ENCODE results near the gene POU2F1.

POU2F1 gene

GRCh38 chr1:167371030-167371429, 150.3 kb downstream of the POU2F1 start:
- Histone ChIP-seq H3K27me3 (replicated peaks; ENCODE audit: insufficient read depth, low read length) (no peaks in the 10 kb centered on the region), H3K4me2 (ENCODE audit: low read depth, low read length) (no peak overlapping the region), H3K9me2 (replicated peaks; ENCODE audit: insufficient read depth, low read length) (no peaks in the 10 kb centered on the region), H3K4me1 (ENCODE audit: low read length) (no peaks in the 10 kb centered on the region), H3F3A (ENCODE audit: insufficient read depth, low read length) (no peaks in the 10 kb centered on the region), H4K20me1 (ENCODE audit: insufficient read depth, low read length) (no peaks in the 10 kb centered on the region), H3K9ac (ENCODE audit: low read length) (no peak overlapping the region), H3K4me3 (ENCODE audit: low read length) (no peak overlapping the region), H3K9me3 (replicated peaks; ENCODE audit: insufficient read depth, low read length) (no peaks in the 10 kb centered on the region), H3K79me2 (ENCODE audit: low read length) (no peaks in the 10 kb centered on the region), H3K36me3 (replicated peaks; ENCODE audit: insufficient read depth, low read length) (no peaks in the 10 kb centered on the region), H2AFZ (ENCODE audit: low read length) (no peak overlapping the region), H3K27ac (ENCODE audit: low read length) (no peak overlapping the region)
- TF ChIP-seq EZH2 (optimal IDR thresholded peaks at IDR 0.05; ENCODE audit: low read depth, low read length) (no peak), EZH2phosphoT487 (IDR thresholded peaks at IDR 0.05; ENCODE audit: low read length) (no peak), CTCF (IDR thresholded peaks at IDR 0.05; ENCODE audit: low read length) (no peak)
- no peak for DNase-seq

GRCh38 chr1:167373398-167373797, 152.7 kb downstream of the POU2F1 start:
- no peak overlapping the region for H2AFZ ChIP-seq (ENCODE audit: low read length)
- no peaks in the 10 kb centered on the region for H3K27me3 ChIP-seq (replicated peaks; ENCODE audit: insufficient read depth, low read length)
- H3K9me2 ChIP-seq (replicated peaks; ENCODE audit: insufficient read depth, low read length): no peaks in the 10 kb centered on the region
- H3K9ac ChIP-seq (ENCODE audit: low read length): no peak overlapping the region
- no peak for DNase-seq
- TF ChIP-seq CTCF (IDR thresholded peaks at IDR 0.05; ENCODE audit: low read length) (no peak), EZH2 (optimal IDR thresholded peaks at IDR 0.05; ENCODE audit: low read depth, low read length) (no peak), EZH2phosphoT487 (IDR thresholded peaks at IDR 0.05; ENCODE audit: low read length) (no peak)
- no peak overlapping the region for H3K27ac ChIP-seq (ENCODE audit: low read length)
- no peaks in the 10 kb centered on the region for H3K4me1 ChIP-seq (ENCODE audit: low read length)
- no peaks in the 10 kb centered on the region for H3F3A ChIP-seq (ENCODE audit: insufficient read depth, low read length)
- H3K4me3 ChIP-seq (ENCODE audit: low read length): no peak overlapping the region
- no peaks in the 10 kb centered on the region for H4K20me1 ChIP-seq (ENCODE audit: insufficient read depth, low read length)
- no peaks in the 10 kb centered on the region for H3K36me3 ChIP-seq (replicated peaks; ENCODE audit: insufficient read depth, low read length)
- no peak overlapping the region for H3K4me2 ChIP-seq (ENCODE audit: low read depth, low read length)
- no peaks in the 10 kb centered on the region for H3K79me2 ChIP-seq (ENCODE audit: low read length)
- H3K9me3 ChIP-seq (replicated peaks; ENCODE audit: insufficient read depth, low read length): no peaks in the 10 kb centered on the region

- Histone ChIP-seq H3F3A (ENCODE audit: insufficient read depth, low read length) (no peaks in the 10 kb centered on the region), H3K9me2 (replicated peaks; ENCODE audit: insufficient read depth, low read length) (no peaks in the 10 kb centered on the region), H4K20me1 (ENCODE audit: insufficient read depth, low read length) (no peaks in the 10 kb centered on the region), H3K9me3 (replicated peaks; ENCODE audit: insufficient read depth, low read length) (no peaks in the 10 kb centered on the region), H3K4me3 (ENCODE audit: low read length) (no peak overlapping the region), H3K27ac (ENCODE audit: low read length) (no peak overlapping the region), H3K4me1 (ENCODE audit: low read length) (no peaks in the 10 kb centered on the region), H3K79me2 (ENCODE audit: low read length) (no peaks in the 10 kb centered on the region), H3K27me3 (replicated peaks; ENCODE audit: insufficient read depth, low read length) (no peaks in the 10 kb centered on the region), H2AFZ (ENCODE audit: low read length) (no peak overlapping the region), H3K36me3 (replicated peaks; ENCODE audit: insufficient read depth, low read length) (no peaks in the 10 kb centered on the region), H3K4me2 (ENCODE audit: low read depth, low read length) (no peak overlapping the region), H3K9ac (ENCODE audit: low read length) (no peak overlapping the region)
- DNase-seq: no peak
- TF ChIP-seq CTCF (IDR thresholded peaks at IDR 0.05; ENCODE audit: low read length) (no peak), EZH2 (optimal IDR thresholded peaks at IDR 0.05; ENCODE audit: low read depth, low read length) (no peak), EZH2phosphoT487 (IDR thresholded peaks at IDR 0.05; ENCODE audit: low read length) (no peak)
Measured at GRCh38 chr1:167373986-167374385, 153.3 kb downstream of the POU2F1 start.
